GM19035 (cell line): ENCODE results near the gene CARS2.
"Not testable (repeated sequence)": the region's sequence is repeated elsewhere in the genome, so short reads cannot be mapped to it uniquely, and the experiment has no call there.

Source experiments
- ATAC-seq: cut with Tn5 transposase; IDR thresholded peaks from one replicate; pipeline ENCODE4 v1.9.1; 2021; ENCODE audit not compliant: unreplicated experiment

The CARS2 gene

GRCh38 chr13:110620596-110620995 is 85.3 kb downstream of the CARS2 start:
- ATAC-seq: no peak

- ATAC-seq: no peak
Observed at GRCh38 chr13:110618780-110619179, 87.1 kb downstream of the CARS2 start.

GRCh38 chr13:110618167-110618566 is 87.7 kb downstream of the CARS2 start:
- no peak for ATAC-seq

GRCh38 chr13:110617321-110618072 is 88.4 kb downstream of the CARS2 start:
- ATAC-seq: no peak

- peak; percentile 46 for ATAC-seq
Observed at GRCh38 chr13:110616103-110617101, 89.5 kb downstream of the CARS2 start.

- peak; percentile 71 for ATAC-seq
Observed at GRCh38 chr13:110615322-110616102, 90.4 kb downstream of the CARS2 start, which contains the start of gene NAXD. NAXD (plus strand) TSS chr13:110615545; CDS start chr13:110615602, 57 bp downstream.

GRCh38 chr13:110615005-110615321 is 91.0 kb downstream of the CARS2 start:
- ATAC-seq: no peak

- peak; percentile 48 for ATAC-seq
Observed at GRCh38 chr13:110610955-110611595, 94.8 kb downstream of the CARS2 start.

GRCh38 chr13:110607675-110608224 is 98.2 kb downstream of the CARS2 start:
- no peak for ATAC-seq

GRCh38 chr13:110606281-110606680 is 99.6 kb downstream of the CARS2 start:
- not testable (repeated sequence) for ATAC-seq

GRCh38 chr13:110605132-110605531 is 100.8 kb downstream of the CARS2 start:
- ATAC-seq: no peak

- ATAC-seq: no peak
Observed at GRCh38 chr13:110600980-110601379, 104.9 kb downstream of the CARS2 start.

GRCh38 chr13:110600261-110600819 is 105.6 kb downstream of the CARS2 start:
- ATAC-seq: no peak

GRCh38 chr13:110597041-110597689 is 108.8 kb downstream of the CARS2 start:
- ATAC-seq: no peak

GRCh38 chr13:110593430-110594130 is 112.3 kb downstream of the CARS2 start:
- ATAC-seq: peak; percentile 84

GRCh38 chr13:110592665-110593064 is 113.3 kb downstream of the CARS2 start:
- ATAC-seq: no peak
